Esophagus squamous epithelium (tissue), 4 donors: Measurements from ENCODE around the gene NAV3.

Experiments
- CTCF ChIP-seq, 6 experiments: fragments of 450-650 bp in 4 of 6; fragments of 200-600 bp in 2 of 6; sonication (generic) in 2 of 6; IDR thresholded peaks; one replicate each; pipeline ENCODE4 v1.5.1; 2016 to 2019; ENCODE audit warnings: antibody characterized with exemption in 6 of 6, mild to moderate bottlenecking in 4 of 6, moderate library complexity in 4 of 6
- POLR2A ChIP-seq, 4 donors: fragments of 450-650 bp; IDR thresholded peaks; one replicate each; pipeline ENCODE4 v1.6.1; 2017; ENCODE audit warnings: antibody characterized with exemption in 4 of 4, mild to moderate bottlenecking in 4 of 4, moderate library complexity in 3 of 4

GRCh38 chr12:77963576-77964178 lies 133.0 kb downstream of the NAV3 start:
- TF ChIP-seq CTCF (IDR thresholded peaks at IDR 0.05): no peak
- no peak for TF ChIP-seq POLR2A (IDR thresholded peaks at IDR 0.05)
